Right lobe of liver (tissue), 4 donors: ENCODE results near the gene LCNL1.

Source experiments
- CTCF ChIP-seq, 4 donors: fragments of 200-600 bp in 3 of 4; fragments of 450-650 bp in 1 of 4; IDR thresholded peaks; one replicate each; pipeline versions ENCODE4 v1.5.1 to v1.8.0; 2016 to 2022; ENCODE audit warnings: antibody characterized with exemption in 4 of 4, mild to moderate bottlenecking in 2 of 4
- POLR2A ChIP-seq: fragments of 450-650 bp; IDR thresholded peaks from one replicate; pipeline ENCODE4 v1.6.1; 2017; ENCODE audit warnings: antibody characterized with exemption, mild to moderate bottlenecking
- donor health status: DM: no; HTN: no; CAD: no.
- donor health status: DM: no; HTN: no; CAD: no.
- donor health status: DM: no; HTN: yes; CAD: no.

GRCh38 chr9:136944519-136945332, 38.1 kb upstream of the LCNL1 start, which contains the start of the genes C8G and FBXW5:
- TF ChIP-seq CTCF (IDR thresholded peaks at IDR 0.05) = peak; percentile 99 to 100 (median 99)
- TF ChIP-seq POLR2A = peak; percentile 97
